ENCODE results near the gene RILPL1. TPM values are rescaled to one million over a fixed set of nuclear protein-coding genes. Genes with fewer than 3 reads are reported as not detected.
"Not testable (repeated sequence)": the region's sequence is repeated elsewhere in the genome, so short reads cannot be mapped to it uniquely, and the experiment has no call there.

Gene RILPL1
- total RNA-seq, 2 experiments from 2014 or later, result 1.5 TPM

GRCh38 chr12:123436017-123436964 lies 97.2 kb downstream of the RILPL1 start, which contains the start of gene RILPL2:
RILPL2 (minus strand) TSS chr12:123436684; CDS start chr12:123436420, 264 bp downstream.
- Mint-ChIP-seq H3K27me3 (no peaks in the 10 kb centered on the region), H3K9me3 (ENCODE audit: low read depth) (no peaks in the 10 kb centered on the region), H3K4me3 (peak within 1 kb of the TSS; percentile 89), H3K4me1 (peaks cover 37% of the 10 kb centered on the region), H3K27ac (peak within 1 kb of the TSS; percentile 95), H3K36me3 (peaks cover 7% of the 10 kb centered on the region)
- ATAC-seq (peak; percentile 82), DNase-seq (peak; percentile 93)
- CTCF ChIA-PET, result interaction anchor here (0.8 to 3.6 kb wide), 8 partner anchors 8 to 71 kb away, joined by 3 to 15 read pairs (median 6); partner anchors contain the start of genes KMT5A and SNRNP35

GRCh38 chr12:123435636-123436016 lies 97.9 kb downstream of the RILPL1 start:
- Mint-ChIP-seq H3K36me3 (peaks cover 13% of the 10 kb centered on the region), H3K9me3 (ENCODE audit: low read depth) (no peaks in the 10 kb centered on the region), H3K27ac (peak overlapping the region; percentile 95), H3K4me3 (peak overlapping the region; percentile 89), H3K27me3 (no peaks in the 10 kb centered on the region), H3K4me1 (peaks cover 43% of the 10 kb centered on the region)
- CTCF ChIA-PET, result interaction anchor here (0.8 to 3.6 kb wide), 8 partner anchors 8 to 70 kb away, joined by 3 to 15 read pairs (median 6); partner anchors contain the start of genes KMT5A and SNRNP35
- ATAC-seq, result no peak
- DNase-seq, result no peak

- peaks cover 27% of the 10 kb centered on the region for H3K36me3 Mint-ChIP-seq
- no peaks in the 10 kb centered on the region for H3K9me3 Mint-ChIP-seq (ENCODE audit: low read depth)
- ATAC-seq, result no peak
- peaks cover 57% of the 10 kb centered on the region for H3K4me1 Mint-ChIP-seq
- CTCF ChIA-PET, result interaction anchor here (1.8 kb wide), 1 partner anchor 14 kb away, joined by 5 read pairs; no protein-coding TSS in a partner anchor
- no peaks in the 10 kb centered on the region for H3K27me3 Mint-ChIP-seq
- no peak for DNase-seq
- peak overlapping the region; percentile 68 for H3K4me3 Mint-ChIP-seq
- peak overlapping the region; percentile 95 for H3K27ac Mint-ChIP-seq
Measured at GRCh38 chr12:123433615-123434014, 99.9 kb downstream of the RILPL1 start.

- Mint-ChIP-seq H3K4me3 (peak overlapping the region; percentile 68), H3K4me1 (peaks cover 66% of the 10 kb centered on the region), H3K27ac (peak overlapping the region; percentile 95), H3K36me3 (peaks cover 33% of the 10 kb centered on the region)
- not testable (repeated sequence) for ATAC-seq; H3K27me3 Mint-ChIP-seq; H3K9me3 Mint-ChIP-seq (ENCODE audit: low read depth)
- CTCF ChIA-PET, result interaction anchor here (0.7 to 1.8 kb wide), 4 partner anchors 16 to 194 kb away, joined by 3 to 5 read pairs (median 4); partner anchors contain the start of gene SNRNP35
- DNase-seq, result peak; percentile 54
Measured at GRCh38 chr12:123431951-123432817, 101.3 kb downstream of the RILPL1 start.

GRCh38 chr12:123429101-123429500 lies 104.4 kb downstream of the RILPL1 start:
- not testable (repeated sequence) for H3K9me3 Mint-ChIP-seq (ENCODE audit: low read depth); H3K27me3 Mint-ChIP-seq; DNase-seq; ATAC-seq; H3K4me3 Mint-ChIP-seq
- CTCF ChIA-PET, result interaction anchor here (1.4 to 1.6 kb wide), 2 partner anchors 19 to 21 kb away, joined by 4 to 6 read pairs; no protein-coding TSS in a partner anchor
- H3K36me3 Mint-ChIP-seq, result peaks cover 39% of the 10 kb centered on the region
- peak overlapping the region; percentile 88 for H3K27ac Mint-ChIP-seq
- peaks cover 55% of the 10 kb centered on the region for H3K4me1 Mint-ChIP-seq

- Mint-ChIP-seq H3K27me3 (no peaks in the 10 kb centered on the region), H3K9me3 (ENCODE audit: low read depth) (no peaks in the 10 kb centered on the region), H3K4me3 (peak overlapping the region; percentile 54), H3K36me3 (peaks cover 42% of the 10 kb centered on the region), H3K4me1 (peaks cover 50% of the 10 kb centered on the region), H3K27ac (peak overlapping the region; percentile 88)
- DNase-seq (no peak), ATAC-seq (no peak)
- CTCF ChIA-PET, result interaction anchor here (1.4 to 2.6 kb wide), 5 partner anchors 20 to 45 kb away, joined by 4 to 8 read pairs (median 5); partner anchors contain the start of gene KMT5A
Measured at GRCh38 chr12:123428591-123428990, 104.9 kb downstream of the RILPL1 start.

GRCh38 chr12:123427036-123427769 lies 106.3 kb downstream of the RILPL1 start:
- ATAC-seq, result peak; percentile 68
- CTCF ChIA-PET, result interaction anchor here (0.6 to 3.0 kb wide), 11 partner anchors 8 to 51 kb away, joined by 3 to 10 read pairs (median 5); partner anchors contain the start of genes KMT5A and RILPL2
- Mint-ChIP-seq H3K9me3 (ENCODE audit: low read depth) (no peaks in the 10 kb centered on the region), H3K36me3 (peaks cover 46% of the 10 kb centered on the region), H3K27ac (peak overlapping the region; percentile 88), H3K4me3 (peak overlapping the region; percentile 54), H3K4me1 (peaks cover 39% of the 10 kb centered on the region), H3K27me3 (no peaks in the 10 kb centered on the region)
- DNase-seq, result peak; percentile 74

GRCh38 chr12:123421314-123421713 lies 112.2 kb downstream of the RILPL1 start:
- H3K9me3 Mint-ChIP-seq (ENCODE audit: low read depth), result no peaks in the 10 kb centered on the region
- no peak for ATAC-seq
- H3K27me3 Mint-ChIP-seq, result no peaks in the 10 kb centered on the region
- no peak overlapping the region for H3K4me3 Mint-ChIP-seq
- H3K4me1 Mint-ChIP-seq, result no peaks in the 10 kb centered on the region
- DNase-seq, result no peak
- CTCF ChIA-PET, result interaction anchor here (1.1 to 1.7 kb wide), 2 partner anchors 15 to 41 kb away, joined by 5 to 7 read pairs; no protein-coding TSS in a partner anchor
- H3K27ac Mint-ChIP-seq, result no peak overlapping the region
- peaks cover 31% of the 10 kb centered on the region for H3K36me3 Mint-ChIP-seq

Small RNA genes lying within 50 kb of the gene (microRNA-seq; reads per million reads assigned to microRNA genes)
- not detected for gene MIR3908

Other genes starting within 250 kb of the RILPL1 start
- gene SBNO1, start 168.9 kb downstream of the RILPL1 start, total RNA-seq, result 10 to 100 TPM; 35.7 to 45.3 TPM
- 10 to 100 TPM; 76.3 to 79.3 TPM for gene KMT5A, start 149.6 kb downstream of the RILPL1 start, total RNA-seq
- gene RILPL2, start 97.0 kb downstream of the RILPL1 start, total RNA-seq, result 10 to 100 TPM in 1 of 2 experiments, 1 to 10 TPM in 1; 6.3 to 11.3 TPM
- 10 to 100 TPM; 31.0 to 32.1 TPM for gene SNRNP35, start 75.6 kb downstream of the RILPL1 start, total RNA-seq
- gene TMED2, start 50.8 kb upstream of the RILPL1 start, total RNA-seq, result 100 to 1,000 TPM; 132 to 172 TPM
- 10 to 100 TPM; 46.8 to 51.0 TPM for gene DDX55, start 68.4 kb upstream of the RILPL1 start, total RNA-seq
- gene EIF2B1, start 100.0 kb upstream of the RILPL1 start, total RNA-seq, result 10 to 100 TPM; 60.3 to 76.4 TPM
- 10 to 100 TPM; 46.1 to 49.6 TPM for gene GTF2H3, start 100.1 kb upstream of the RILPL1 start, total RNA-seq
- gene TCTN2, start 137.4 kb upstream of the RILPL1 start, total RNA-seq, result 1 to 10 TPM; 2.6 to 2.9 TPM
- 10 to 100 TPM; 76.6 to 91.6 TPM for gene ATP6V0A2, start 178.6 kb upstream of the RILPL1 start, total RNA-seq
- under 1 TPM; 0.05 to 0.76 TPM for gene DNAH10, start 228.6 kb upstream of the RILPL1 start, total RNA-seq

All from activated CD8-positive, alpha-beta memory T cell treated with anti-CD3 and anti-CD28 coated beads, Interleukin-2, amount 10 ng/mL, durations not matched to agents 7 days and 5 days (primary cell).